GM23338 (cell line): ENCODE results near the gene FRG2B.

Source experiments
- CREB1 ChIP-seq: fragments of 250-450 bp; sonication (Bioruptor Pico); IDR thresholded peaks from 2 replicates; pipeline ENCODE4 v1.5.0; 2020; ENCODE audit warnings: low read depth, mild to moderate bottlenecking, moderate library complexity
- CTCF ChIP-seq, 2 experiments: fragments of 200-600 bp in 1 of 2; sonication (generic) in 1 of 2; conservative IDR thresholded peaks; 2 replicates each; pipeline versions ENCODE4 v1.5.1 to v1.6.1; 2016 to 2017; ENCODE audit warnings: antibody characterized with exemption in 2 of 2, low read depth in 2 of 2, mild to moderate bottlenecking in 2 of 2, moderate library complexity in 1 of 2
- ETS1 ChIP-seq: IDR thresholded peaks from 2 replicates; pipeline ENCODE4 v1.6.1; 2016; ENCODE audit warnings: antibody characterized with exemption
- EZH2 ChIP-seq: fragments of 200-600 bp; sonication (generic); IDR thresholded peaks from one replicate; pipeline ENCODE4 v1.8.0; 2017; ENCODE audit warnings: antibody characterized with exemption, mild to moderate bottlenecking, low read depth; ENCODE audit not compliant: unreplicated experiment
- EZH2phosphoT487 ChIP-seq: fragments of 200-600 bp; sonication (generic); IDR thresholded peaks from one replicate; pipeline ENCODE4 v1.8.1; 2018; ENCODE audit warnings: antibody characterized with exemption; ENCODE audit not compliant: unreplicated experiment
- POLR2AphosphoS5 ChIP-seq: IDR thresholded peaks from 2 replicates; pipeline ENCODE4 v1.6.1; 2016; ENCODE audit warnings: antibody characterized with exemption, low read depth
- ZNF114 ChIP-seq: fragments of 250-450 bp; sonication (Bioruptor Pico); IDR thresholded peaks from 2 replicates; pipeline ENCODE4 v1.5.0; 2020; ENCODE audit warnings: mild to moderate bottlenecking, moderate library complexity
- ZNF462 ChIP-seq: fragments of 250-450 bp; sonication (Bioruptor Pico); IDR thresholded peaks from 2 replicates; pipeline ENCODE4 v1.5.0; 2020; ENCODE audit warnings: mild to moderate bottlenecking, moderate library complexity

GRCh38 chr10:133608855-133609254 is 17.7 kb downstream of the FRG2B start:
- TF ChIP-seq CTCF (conservative IDR thresholded peaks at IDR 0.05; ENCODE audit: low read depth in 2 of 2) (peak; percentile 53 to 59), EZH2 (no peak), POLR2AphosphoS5 (no peak), ZNF114 (CRISPR knock-in tag) (no peak), EZH2phosphoT487 (no peak), ZNF462 (CRISPR knock-in tag) (no peak), CREB1 (CRISPR knock-in tag) (no peak), ETS1 (no peak)
